Colon (tissue), 2 donors: ENCODE data around the gene TRAPPC2L.
"Not testable (repeated sequence)": the region's sequence is repeated elsewhere in the genome, so short reads cannot be mapped to it uniquely, and the experiment has no call there.

Source experiments
- FAIRE-seq: peaks from 2 replicates; lab custom pipeline; 2012; peaks lifted over from hg19 to GRCh38; lab: Jason Lieb, UNC
- donor health status: control.
- donor health status: control.

Gene TRAPPC2L

DNA sequence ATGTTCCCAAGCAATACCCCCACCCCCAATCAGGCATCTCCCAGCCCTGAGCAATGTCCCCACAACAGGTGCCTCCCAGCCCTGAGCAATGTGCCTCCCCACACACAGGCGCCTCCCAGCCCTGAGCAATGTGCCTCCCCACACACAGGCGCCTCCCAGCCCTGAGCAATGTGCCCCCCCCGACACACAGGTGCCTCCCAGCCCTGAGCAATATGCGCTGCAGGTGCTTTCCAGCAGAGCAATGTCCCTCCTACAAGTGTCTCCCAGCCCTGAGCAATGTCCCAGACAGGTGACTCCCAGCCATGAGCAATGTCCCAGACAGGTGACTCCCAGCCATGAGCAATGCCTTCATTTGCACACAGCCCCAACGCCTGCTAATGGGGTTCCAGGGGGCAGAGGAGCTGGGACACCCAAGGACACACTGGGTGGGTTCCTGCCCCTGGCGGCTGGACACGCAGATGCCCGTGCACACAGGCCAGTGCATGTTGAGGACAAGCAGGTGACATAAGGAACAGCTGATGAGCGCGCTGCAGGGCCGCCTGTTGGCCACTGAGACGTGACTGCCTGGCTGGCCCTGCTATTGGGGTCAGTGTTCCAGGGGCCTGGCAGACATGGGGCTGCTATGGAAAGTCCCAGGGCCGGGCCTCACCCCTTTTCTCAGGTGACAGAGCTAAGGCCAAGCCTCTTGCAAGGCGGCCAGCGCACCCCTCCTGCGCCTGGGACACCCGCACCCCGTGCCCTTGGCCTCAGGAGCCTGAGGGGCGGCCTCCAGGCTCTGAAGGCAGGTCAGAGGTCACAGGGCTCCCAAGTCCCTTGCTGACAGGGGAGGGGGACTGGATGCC is 36.4 kb downstream of the TRAPPC2L start:
- no peak for FAIRE-seq

DNA sequence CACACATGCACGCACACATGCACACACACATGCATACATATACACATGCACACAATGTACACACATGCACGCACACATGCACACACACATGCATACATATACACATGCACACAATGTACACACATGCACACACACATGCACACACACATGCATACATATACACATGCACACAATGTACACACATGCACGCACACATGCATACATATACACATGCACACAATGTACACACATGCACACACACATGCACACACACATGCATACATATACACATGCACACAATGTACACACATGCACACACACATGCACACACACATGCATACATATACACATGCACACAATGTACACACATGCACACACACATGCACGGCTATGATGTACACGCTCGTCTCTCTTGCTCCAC is 37.3 kb downstream of the TRAPPC2L start:
- not testable (repeated sequence) for FAIRE-seq

DNA sequence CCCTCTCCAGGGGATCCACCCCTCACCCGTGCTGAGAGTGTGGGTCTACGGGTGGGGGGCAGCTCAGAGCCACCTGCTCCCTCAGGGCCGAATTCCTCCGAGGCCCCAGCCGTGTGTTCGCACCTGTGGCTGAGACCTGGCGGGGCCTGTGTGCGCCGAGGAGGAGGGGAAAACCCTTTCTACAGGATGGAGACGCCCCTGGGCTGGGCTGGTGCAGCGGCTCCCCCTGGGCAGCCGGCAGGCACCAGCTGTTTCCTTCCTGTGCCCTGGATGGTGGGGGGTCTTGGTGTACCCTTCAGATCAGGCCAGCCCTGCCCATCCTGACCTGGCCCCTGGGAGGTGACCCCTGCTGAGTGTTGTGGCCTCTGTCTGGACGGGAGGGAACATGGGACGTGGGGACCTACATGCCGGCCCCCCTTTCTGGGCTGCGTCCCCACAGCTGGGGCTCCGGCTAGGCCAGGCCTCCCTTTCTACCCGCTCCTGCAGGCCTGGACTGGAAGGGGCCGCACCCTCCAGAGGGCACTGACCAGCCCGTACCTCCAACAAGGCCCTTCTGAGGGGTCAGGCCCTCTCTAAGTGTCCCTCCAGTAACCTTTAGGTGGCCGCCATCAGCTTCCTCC is 37.9 kb downstream of the TRAPPC2L start:
- FAIRE-seq = no peak

DNA sequence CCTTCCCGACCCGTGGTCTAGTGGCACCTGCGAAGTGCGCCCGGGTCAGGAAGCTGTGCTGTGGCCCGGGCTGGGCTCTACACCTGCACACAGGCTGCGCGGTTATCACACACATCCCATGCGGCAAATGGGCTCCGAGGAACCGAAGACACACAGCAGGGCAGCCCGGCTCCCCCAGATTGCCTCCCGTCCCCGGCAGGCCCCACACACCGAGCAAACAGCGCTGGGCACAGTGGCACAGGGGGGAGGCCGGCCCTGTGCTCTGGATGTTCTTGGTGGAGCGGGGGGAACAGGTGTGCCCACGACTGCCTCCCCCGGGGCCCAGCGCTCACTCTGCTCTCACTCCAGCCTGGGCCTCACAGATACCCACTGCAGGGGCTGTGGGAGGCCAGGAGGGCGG is 38.4 kb downstream of the TRAPPC2L start:
- FAIRE-seq = no peak

DNA sequence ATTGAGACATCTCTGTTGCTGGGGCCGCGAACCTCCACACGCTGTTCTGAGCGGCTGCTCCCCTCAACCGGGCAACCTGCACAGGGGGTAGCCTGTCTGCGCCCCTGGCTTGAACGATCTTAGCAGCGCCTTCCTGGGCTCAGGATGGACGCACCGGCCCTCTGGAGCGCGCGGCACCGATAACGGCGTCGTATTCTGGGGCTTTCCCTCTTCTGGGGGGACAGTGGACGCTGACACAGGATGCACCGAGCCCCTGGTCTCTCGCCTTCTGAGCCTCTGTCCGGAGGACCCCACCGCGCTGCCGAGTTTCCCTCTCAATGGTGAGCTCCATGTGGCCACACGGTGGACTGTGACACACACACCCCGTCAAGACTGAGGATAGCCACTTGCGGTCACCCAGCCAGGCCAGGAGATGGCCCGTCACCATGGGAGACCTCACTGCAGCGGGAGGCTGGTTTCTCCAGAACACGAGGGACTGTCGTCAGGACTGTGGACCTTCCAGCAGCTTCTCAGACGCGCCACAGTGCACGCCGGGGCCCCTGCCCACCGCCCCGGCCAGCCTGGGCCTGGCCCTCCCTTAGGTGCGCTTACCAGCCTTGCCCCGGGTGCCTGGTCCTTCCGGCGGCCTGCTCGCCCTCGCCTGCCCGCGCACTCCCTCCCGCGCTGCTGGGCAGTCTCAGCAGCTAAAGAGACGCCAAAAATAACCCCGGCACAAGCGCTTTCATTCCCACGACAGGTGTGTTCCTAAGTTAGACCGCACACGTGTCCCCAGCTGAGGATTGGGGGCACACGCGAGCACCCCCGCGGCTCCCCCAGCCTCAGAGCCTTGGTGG is 39.5 kb downstream of the TRAPPC2L start:
- no peak for FAIRE-seq

DNA sequence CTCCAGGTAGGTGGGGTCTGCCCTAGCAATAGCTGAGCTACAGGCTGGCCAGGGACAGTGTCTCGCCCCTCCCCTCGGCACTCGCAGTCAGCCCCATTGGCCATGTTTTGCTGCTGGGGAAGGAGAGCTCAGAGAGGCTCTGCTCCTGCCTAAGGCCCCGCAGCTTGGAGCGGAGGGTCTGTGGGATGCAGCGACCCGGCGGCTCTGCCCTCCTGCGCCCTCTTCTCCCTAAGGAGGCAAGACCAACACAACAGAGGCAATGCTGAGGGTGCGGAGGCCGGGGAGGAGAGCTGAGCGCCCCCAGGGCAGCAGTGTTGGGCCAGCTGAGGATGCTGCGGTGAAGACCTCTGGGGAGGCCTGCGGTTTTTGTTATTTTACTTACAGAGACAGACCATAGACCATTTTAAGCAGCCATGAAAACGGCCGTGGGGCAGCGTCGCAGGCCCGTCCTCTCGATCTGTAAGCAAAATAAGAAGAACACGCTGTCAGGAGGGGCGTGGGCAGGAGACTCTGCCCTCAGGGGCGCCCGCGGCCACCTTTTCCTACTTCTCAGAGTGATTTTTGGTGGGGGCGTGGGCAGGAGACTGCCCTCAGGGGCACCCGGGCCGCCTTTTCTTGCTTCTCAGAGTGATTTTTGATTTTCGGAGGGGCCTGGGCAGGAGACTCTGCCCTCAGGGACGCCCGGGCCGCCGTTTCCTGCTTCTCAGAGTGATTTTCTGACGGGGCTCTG is 40.9 kb downstream of the TRAPPC2L start:
- no peak for FAIRE-seq

DNA sequence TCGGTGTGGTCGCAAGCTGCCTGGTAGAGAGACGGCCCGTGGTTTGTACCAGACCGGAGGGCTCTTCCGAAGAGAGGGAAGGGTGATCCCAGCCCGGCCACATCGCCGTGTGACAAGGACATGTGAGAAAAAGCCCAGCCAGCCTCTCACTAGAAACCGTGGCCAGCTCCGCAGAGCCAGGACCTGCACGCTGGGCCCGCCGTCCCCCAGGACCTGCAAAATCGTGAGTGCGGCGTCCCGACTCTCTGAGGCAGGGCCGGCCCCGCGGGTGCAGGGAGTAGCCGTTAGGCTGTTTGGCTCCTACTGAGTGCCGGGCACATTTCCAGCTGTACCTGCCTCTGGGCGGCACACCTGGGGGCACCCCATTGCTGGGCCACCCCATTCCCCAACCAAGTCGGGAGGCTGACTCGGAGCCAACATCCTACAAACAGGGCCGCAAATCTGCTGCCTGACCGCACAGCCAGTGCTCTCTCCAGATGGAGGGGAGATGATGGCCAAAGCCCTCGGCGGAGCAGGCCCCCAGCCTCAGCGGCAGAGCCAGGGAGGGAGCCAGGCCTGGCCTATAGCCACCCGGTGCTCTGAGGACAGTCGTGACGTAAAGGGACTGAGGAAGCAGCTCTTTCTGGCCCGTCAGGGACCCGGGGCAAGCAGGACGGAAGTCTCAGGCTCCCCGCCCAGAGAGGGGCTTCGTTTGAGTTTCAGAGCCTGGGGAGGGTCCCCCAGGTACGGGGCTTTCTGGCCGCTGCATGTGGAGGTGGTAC is 43.2 kb downstream of the TRAPPC2L start:
- no peak for FAIRE-seq

DNA sequence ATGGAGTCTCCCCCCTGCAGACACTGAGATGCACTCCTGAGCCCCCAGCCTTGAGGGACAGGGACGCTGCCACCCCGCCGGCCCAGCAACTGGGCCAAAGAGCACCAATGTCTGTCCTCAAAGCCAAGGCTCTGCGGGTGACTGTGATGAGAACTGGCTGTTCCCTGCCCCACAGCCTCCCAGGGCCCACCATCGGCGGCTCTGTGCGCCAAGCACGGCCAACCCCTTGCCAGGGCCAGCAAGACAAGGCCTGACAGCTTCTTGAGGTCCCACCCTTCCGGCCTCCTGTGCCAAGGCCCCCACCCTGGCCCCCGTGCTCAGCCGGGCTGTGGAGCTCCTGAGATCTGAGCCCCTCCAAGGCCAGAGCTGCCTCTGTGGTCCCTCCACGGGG is 43.7 kb downstream of the TRAPPC2L start:
- FAIRE-seq = no peak

DNA sequence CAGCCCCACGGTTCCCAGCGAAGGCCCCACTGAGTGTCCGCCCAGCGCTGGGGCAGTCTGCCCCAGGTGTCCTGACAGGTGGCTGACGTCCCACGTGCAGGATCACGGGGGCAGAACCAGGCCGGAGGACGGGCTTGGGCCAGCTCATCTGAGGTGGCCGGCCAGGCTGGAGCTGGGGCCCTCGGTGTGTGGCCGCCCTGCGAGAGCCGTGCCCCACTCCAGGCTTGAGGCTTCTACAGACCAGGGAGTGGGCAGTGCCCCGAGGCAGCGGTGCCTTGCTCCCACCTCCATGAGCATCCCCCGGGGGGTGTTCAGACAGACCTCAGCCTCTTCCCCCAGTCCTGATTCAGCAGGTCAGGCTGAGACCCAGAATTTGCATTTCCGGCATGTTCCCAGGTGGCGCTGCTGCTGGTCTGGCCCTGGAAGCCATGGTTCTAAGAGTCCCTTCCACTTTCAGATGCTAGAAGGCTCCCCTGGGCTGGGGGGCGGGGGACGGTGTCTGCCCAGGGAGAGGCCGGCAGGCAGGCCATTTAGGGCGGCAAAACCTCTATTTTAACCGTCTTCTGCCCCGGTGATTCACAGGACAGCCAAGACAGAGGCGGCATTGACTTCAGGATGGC is 44.9 kb downstream of the TRAPPC2L start:
- FAIRE-seq = no peak

DNA sequence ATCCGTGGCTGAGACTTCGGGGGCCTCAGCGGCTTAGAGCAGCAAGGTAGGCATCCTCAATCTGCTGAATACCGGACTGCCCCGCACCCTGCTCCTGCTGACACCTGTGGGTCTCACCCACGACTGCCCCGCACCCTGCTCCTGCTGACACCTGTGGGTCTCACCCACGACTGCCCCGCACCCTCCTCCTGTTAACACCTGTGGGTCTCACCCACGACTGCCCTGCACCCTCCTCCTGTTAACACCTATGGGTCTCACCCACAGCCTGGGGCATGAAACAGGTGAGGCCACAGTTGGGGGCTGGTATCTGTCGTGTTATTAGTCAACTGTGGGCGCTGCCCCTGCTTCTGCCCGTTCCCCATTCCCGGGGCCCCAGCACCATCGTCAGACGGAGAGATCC is 45.8 kb downstream of the TRAPPC2L start:
- no peak for FAIRE-seq

DNA sequence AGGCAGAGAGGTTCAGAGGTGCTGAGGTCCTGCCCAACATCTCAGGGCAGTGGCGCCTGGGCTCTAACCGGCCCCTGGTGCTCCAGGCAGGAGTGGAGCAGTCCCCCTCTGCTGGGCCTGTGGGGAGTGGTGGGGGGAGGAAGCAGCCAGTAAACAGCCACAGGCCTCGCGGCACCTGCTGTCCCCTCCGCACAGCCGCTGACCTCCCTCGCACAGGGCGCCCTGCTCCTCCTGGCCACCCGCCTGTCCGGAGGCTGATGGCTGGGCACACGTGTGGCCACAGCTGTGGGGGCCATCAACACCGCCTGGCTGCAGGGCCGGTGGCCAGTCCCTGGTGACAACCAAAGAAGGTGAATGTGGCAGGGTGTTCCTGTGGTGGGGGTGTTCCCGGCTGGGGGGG is 46.3 kb downstream of the TRAPPC2L start:
- FAIRE-seq = no peak

DNA sequence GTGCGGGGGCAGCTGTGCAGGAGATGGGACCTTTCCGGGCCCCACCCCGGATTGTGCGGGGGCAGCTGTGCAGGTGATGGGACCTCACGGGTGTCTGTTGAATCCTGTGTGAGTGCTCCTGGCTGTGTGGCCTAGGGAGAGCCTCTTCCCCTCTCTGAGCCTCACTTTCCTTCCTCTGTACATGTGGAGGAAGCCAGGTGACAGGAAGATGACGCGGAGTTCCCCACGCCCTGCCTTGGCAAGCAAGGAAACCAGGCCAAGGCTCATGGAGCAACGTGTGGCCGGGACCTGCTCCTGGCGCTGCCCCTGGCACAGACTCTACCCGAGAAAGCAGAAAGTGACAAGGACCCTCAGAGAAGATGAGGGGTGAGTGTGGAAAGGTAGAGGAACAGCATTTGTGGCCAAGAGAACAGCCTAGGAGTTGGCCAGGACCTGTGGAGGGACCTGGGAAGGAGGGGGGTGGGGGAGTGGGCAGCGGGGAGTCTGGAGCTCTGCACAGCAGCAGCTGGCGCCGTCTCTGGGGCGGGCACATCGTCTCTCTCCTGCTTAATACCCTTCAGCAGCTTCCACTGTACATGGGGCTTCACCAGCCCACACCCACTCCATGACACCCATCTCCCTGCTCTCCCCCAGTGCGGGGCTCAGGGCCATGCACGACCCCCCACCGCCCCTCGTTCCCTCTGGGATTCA is 47.9 kb downstream of the TRAPPC2L start:
- FAIRE-seq = no peak

DNA sequence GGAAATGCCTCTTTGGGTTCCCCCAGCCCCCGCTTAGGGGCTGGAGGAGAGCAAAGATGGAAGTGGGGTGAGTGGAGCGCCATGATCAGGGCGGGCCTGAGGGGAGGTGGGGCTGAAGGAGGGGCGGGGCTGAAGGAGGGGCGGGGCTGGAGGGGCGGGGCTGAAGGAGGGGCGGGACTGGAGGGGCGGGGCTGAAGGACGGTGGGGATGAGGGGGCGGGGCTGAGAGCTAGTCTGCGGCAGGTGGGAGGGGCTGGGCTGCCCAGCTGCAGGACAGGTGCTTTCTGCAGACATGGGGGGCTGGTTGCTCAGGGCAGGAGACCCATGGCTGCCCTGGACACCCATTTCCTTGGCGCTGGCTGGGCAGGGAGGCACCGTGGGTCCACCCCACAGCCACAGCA is 48.6 kb downstream of the TRAPPC2L start:
- no peak for FAIRE-seq

DNA sequence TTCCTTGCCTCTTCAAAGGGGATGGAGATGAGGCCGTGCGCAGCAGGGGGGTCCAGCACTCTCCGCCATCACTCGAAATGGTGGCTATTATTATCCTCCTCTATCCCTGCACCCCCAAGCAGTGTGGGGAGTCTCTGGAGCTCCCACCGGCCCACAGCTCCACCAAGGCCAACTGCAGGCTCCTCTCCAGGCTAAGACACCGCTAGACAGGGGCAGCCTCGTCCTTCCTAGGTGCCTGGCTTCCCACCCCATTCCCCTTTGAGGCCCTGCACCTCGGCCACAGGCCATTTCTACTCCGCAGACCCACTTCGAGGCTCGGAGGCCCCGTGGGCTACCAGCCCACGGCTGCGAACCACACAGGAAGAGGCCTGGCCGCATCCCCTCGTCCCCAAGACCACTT is 49.1 kb downstream of the TRAPPC2L start:
- no peak for FAIRE-seq

DNA sequence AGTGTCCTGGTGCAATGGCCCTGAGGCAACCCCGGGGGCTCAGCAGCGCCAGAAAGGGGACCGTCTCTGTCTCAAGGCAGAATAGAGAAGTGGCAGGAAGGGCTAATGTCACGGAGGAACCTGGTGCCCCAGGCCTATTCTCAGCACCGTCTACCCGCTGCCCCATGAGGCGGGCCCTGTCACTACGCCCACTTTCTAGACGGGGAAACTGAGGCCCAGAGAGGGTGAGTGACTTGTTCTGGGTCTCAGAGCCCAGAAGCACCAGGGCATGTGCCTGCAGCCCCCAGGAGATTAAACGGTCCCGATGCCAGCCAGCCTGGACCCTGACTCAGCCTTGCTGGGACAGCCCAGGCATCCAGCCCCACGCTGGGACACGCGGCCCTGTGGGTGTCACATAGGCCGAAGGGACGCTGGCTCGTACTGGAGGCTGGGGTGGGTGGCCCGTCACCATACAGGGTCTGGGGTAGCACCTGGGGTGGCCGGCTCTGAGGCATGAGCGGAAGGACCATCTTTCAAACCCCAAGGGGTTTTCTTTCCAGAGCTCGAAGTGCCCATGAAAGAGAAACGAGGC is 49.7 kb downstream of the TRAPPC2L start:
- FAIRE-seq = no peak

DNA sequence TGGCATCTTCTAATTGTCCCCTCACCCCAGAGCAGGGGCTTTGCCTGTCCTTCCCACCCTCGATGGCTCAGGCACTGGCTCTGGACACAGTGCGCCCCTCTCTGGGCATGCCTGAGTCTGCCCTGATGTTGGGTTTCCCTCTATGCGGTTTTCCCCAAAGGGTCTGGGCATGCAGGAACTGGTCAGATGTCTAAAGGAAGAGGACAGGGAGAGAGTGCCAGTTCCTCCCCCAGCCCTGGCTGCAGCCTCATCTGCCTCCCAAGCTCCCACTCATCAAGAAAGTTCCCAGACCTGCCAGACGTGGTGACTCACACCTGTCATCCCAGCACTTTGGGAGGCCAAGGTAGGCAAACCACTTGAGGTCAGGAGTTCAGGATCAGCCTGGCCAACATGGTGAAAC is 50.8 kb downstream of the TRAPPC2L start:
- no peak for FAIRE-seq

DNA sequence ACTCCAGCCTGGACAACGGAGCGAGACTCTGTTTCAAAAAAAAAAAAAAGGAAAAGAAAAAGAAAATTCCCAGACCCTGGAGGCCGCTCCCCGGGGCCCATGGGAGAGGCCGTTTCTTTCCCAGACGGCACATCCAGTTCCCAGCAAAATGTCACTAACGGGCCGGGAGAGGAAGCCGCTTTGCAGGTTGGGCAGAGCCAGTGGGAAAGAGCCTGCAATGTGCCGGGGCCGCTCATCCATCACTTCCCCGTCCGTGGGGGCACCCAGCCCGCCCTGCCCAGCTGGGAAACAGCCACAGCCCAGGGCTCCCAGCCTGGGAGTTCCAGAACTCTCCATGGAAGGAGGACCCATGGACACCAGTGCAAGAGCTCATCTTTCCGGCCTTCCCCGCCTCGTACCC is 51.4 kb downstream of the TRAPPC2L start:
- no peak for FAIRE-seq

DNA sequence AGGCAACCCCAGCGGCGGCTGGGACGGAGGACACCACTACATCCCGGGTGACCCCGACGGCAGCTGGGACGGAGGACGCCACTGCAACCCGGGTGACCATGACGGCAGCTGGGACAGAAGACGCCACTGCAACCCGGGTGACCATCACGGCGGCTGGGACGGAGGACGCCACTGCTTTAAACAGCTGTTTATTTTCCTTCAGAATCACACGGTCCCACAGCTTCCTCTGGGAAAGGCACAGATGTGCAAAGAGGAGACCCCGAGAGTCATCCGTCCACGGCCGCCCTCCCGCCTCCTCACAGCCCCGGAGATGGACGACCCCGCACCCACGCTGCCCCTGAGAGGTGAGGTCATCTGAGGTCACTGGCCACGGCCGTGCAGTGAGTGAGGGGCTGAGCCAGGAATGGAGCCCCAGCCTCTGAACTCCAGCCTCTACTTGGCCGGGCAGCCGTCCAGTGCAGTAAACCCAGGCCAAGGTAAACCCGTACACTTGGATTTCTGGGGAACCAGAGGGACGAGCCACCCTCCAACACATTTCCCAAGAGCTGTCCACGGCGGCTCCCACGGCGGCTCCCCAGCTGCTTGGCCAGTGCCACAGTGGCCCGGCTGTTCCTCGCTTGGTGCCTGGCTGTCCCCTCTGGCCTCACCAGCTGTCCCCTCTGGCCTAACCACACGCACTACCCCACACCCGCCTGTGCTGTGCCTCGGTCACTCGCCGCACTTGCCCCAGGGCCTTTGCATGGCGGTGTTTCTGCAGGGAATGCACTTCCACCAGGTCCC is 52.7 kb downstream of the TRAPPC2L start:
- no peak for FAIRE-seq
